PC-3 (cell line): ENCODE results near the gene IFI35.

Experiments used
- CTCF ChIP-seq: fragments of 300-600 bp; sonication (generic); conservative IDR thresholded peaks from 2 replicates; pipeline ENCODE4 v1.5.1; 2017; ENCODE audit warnings: antibody characterized with exemption, low read depth, mild to moderate bottlenecking, low read length
- EZH2 ChIP-seq: fragments of 300-600 bp; sonication (generic); IDR thresholded peaks from one replicate; pipeline ENCODE4 v1.6.1; 2017; ENCODE audit warnings: antibody characterized with exemption, mild to moderate bottlenecking, low read length; ENCODE audit not compliant: unreplicated experiment
- EZH2phosphoT487 ChIP-seq: fragments of 300-600 bp; sonication (generic); IDR thresholded peaks from 2 replicates; pipeline ENCODE4 v1.6.1; 2018; ENCODE audit warnings: mild to moderate bottlenecking, antibody characterized with exemption, low read length, borderline replicate concordance

GRCh38 chr17:43039646-43040045 lies 33.1 kb downstream of the IFI35 start:
- no peak for TF ChIP-seq CTCF
- TF ChIP-seq EZH2phosphoT487: no peak
- no peak for TF ChIP-seq EZH2
